ENCODE data around the gene CTNND1. TPM values are rescaled to one million over a fixed set of nuclear protein-coding genes. Genes with fewer than 3 reads are reported as not detected.
"Not testable (repeated sequence)": the region's sequence is repeated elsewhere in the genome, so short reads cannot be mapped to it uniquely, and the experiment has no call there.

The CTNND1 gene
- total RNA-seq, 1 donor from 2014 or later = 58.9 TPM

- Histone ChIP-seq H3K36me3 (no peaks in the 10 kb centered on the region), H3K9me3 (replicated peaks) (peaks cover 3% of the 10 kb centered on the region), H3K4me3 (no peak overlapping the region), H3K27ac (replicated peaks) (no peak overlapping the region), H3K27me3 (ENCODE audit: low read depth) (no peaks in the 10 kb centered on the region), H3K4me1 (no peaks in the 10 kb centered on the region)
- no peak for DNase-seq
- intact Hi-C loops (cut with micrococcal nuclease) = no loop called here
- TF ChIP-seq CTCF (IDR thresholded peaks at IDR 0.05; ENCODE audit: borderline replicate concordance) = no peak
Measured at GRCh38 chr11:57834852-57835251, 73.2 kb downstream of the CTNND1 start.

GRCh38 chr11:57838609-57839008, 77.0 kb downstream of the CTNND1 start:
- H3K27me3 ChIP-seq (ENCODE audit: low read depth); DNase-seq; H3K36me3 ChIP-seq; H3K9me3 ChIP-seq (replicated peaks); H3K4me1 ChIP-seq; H3K27ac ChIP-seq (replicated peaks); intact Hi-C loops (cut with micrococcal nuclease); H3K4me3 ChIP-seq: not testable (repeated sequence)

GRCh38 chr11:57842873-57843272, 81.3 kb downstream of the CTNND1 start:
- TF ChIP-seq CTCF (IDR thresholded peaks at IDR 0.05; ENCODE audit: borderline replicate concordance) = no peak
- Histone ChIP-seq H3K4me3 (no peak overlapping the region), H3K36me3 (no peaks in the 10 kb centered on the region), H3K27me3 (ENCODE audit: low read depth) (no peaks in the 10 kb centered on the region), H3K27ac (replicated peaks) (no peak overlapping the region), H3K4me1 (no peaks in the 10 kb centered on the region), H3K9me3 (replicated peaks) (no peaks in the 10 kb centered on the region)
- DNase-seq = no peak
- intact Hi-C loops (cut with micrococcal nuclease) = no loop called here

- H3K4me3 ChIP-seq = no peak overlapping the region
- no peaks in the 10 kb centered on the region for H3K27me3 ChIP-seq (ENCODE audit: low read depth)
- intact Hi-C loops (cut with micrococcal nuclease) = no loop called here
- H3K36me3 ChIP-seq = no peaks in the 10 kb centered on the region
- H3K9me3 ChIP-seq (replicated peaks) = no peaks in the 10 kb centered on the region
- no peak for TF ChIP-seq CTCF (IDR thresholded peaks at IDR 0.05; ENCODE audit: borderline replicate concordance)
- no peaks in the 10 kb centered on the region for H3K4me1 ChIP-seq
- no peak overlapping the region for H3K27ac ChIP-seq (replicated peaks)
- no peak for DNase-seq
Measured at GRCh38 chr11:57867966-57868365, 106.4 kb downstream of the CTNND1 start.

- intact Hi-C loops (cut with micrococcal nuclease) = no loop called here
- TF ChIP-seq CTCF (IDR thresholded peaks at IDR 0.05; ENCODE audit: borderline replicate concordance) = no peak
- no peaks in the 10 kb centered on the region for H3K36me3 ChIP-seq
- no peaks in the 10 kb centered on the region for H3K9me3 ChIP-seq (replicated peaks)
- H3K4me3 ChIP-seq = no peak overlapping the region
- H3K4me1 ChIP-seq = no peaks in the 10 kb centered on the region
- no peak for DNase-seq
- H3K27me3 ChIP-seq (ENCODE audit: low read depth) = peaks cover 4% of the 10 kb centered on the region
- no peak overlapping the region for H3K27ac ChIP-seq (replicated peaks)
Measured at GRCh38 chr11:57868491-57868890, 106.9 kb downstream of the CTNND1 start.

Other genes with a start within 250 kb of the CTNND1 start
- 4.3 TPM for gene SLC43A1, start 246.1 kb upstream of the CTNND1 start, total RNA-seq
- gene TIMM10, start 231.0 kb upstream of the CTNND1 start, total RNA-seq = 61.0 TPM
- gene SMTNL1, start 224.2 kb upstream of the CTNND1 start, total RNA-seq = not detected
- 19.0 TPM for gene UBE2L6, start 194.1 kb upstream of the CTNND1 start, total RNA-seq
- gene SERPING1, start 164.1 kb upstream of the CTNND1 start, total RNA-seq = 94.6 TPM
- 0.55 TPM for gene YPEL4, start 111.9 kb upstream of the CTNND1 start, total RNA-seq
- 6.0 TPM for gene CLP1, start 104.0 kb upstream of the CTNND1 start, total RNA-seq
- gene ZDHHC5, start 93.7 kb upstream of the CTNND1 start, total RNA-seq = 45.8 TPM
- 9.4 TPM for gene MED19, start 49.6 kb upstream of the CTNND1 start, total RNA-seq
- gene TMX2, start 49.2 kb upstream of the CTNND1 start, total RNA-seq = 64.3 TPM
- gene SELENOH, start 20.3 kb upstream of the CTNND1 start, total RNA-seq = 78.8 TPM
- gene BTBD18, start 10.0 kb upstream of the CTNND1 start, total RNA-seq = not detected